Measurements from ENCODE around the gene ZXDB.
A peak's percentile ranks its signal among the peaks of the same experiment; 100 is the strongest.

ZXDB gene

DNA sequence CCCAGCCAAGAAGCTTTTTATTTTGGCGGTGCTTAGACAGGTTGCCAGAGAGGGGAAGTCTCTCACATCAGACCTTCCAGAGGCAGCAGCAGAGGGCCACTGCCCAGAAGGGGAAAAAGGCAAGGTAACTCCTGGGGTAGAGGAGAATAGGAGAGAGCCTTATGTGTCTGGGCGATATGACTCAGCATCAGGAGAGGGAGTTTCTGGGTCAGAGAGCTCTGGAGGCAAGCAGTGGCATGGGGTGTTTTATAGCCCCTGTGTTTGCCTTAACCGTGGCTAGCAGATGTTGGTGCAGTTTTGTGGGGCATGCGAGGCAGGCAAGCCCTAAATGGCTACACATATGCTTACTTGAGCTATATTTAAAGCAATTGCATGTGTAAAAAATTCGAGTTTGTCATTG, 8.3 kb upstream of the ZXDB start:
- H3K4me2 ChIP-seq (ENCODE audit: low read depth, low read length, poor library complexity, severe bottlenecking) = no peak overlapping the region
- no peak overlapping the region for H3K9ac ChIP-seq (ENCODE audit: low read depth, low read length, poor library complexity, severe bottlenecking)
- no peak overlapping the region for H2AFZ ChIP-seq (ENCODE audit: low read length)
- no peaks in the 10 kb centered on the region for H4K20me1 ChIP-seq (ENCODE audit: insufficient read depth, low read length, poor library complexity, severe bottlenecking)
- no peaks in the 10 kb centered on the region for H3K36me3 ChIP-seq (ENCODE audit: insufficient read depth, low read length)
- no peaks in the 10 kb centered on the region for H3K9me3 ChIP-seq (ENCODE audit: insufficient read depth, low read depth, low read length)
- H3K9me2 ChIP-seq (replicated peaks; ENCODE audit: low read depth, low read length) = no peaks in the 10 kb centered on the region
- H3K27me3 ChIP-seq (ENCODE audit: insufficient read depth, low read length, poor library complexity, severe bottlenecking) = no peaks in the 10 kb centered on the region
- no peaks in the 10 kb centered on the region for H3K79me2 ChIP-seq (ENCODE audit: insufficient read depth, low read length)
- H3K4me1 ChIP-seq (ENCODE audit: insufficient read depth, low read length, poor library complexity, severe bottlenecking) = no peaks in the 10 kb centered on the region
- H3K4me3 ChIP-seq (ENCODE audit: low read length, poor library complexity, severe bottlenecking) = no peak overlapping the region
- no peak for TF ChIP-seq EZH2phosphoT487 (IDR thresholded peaks at IDR 0.05; ENCODE audit: borderline replicate concordance)
- TF ChIP-seq, protein P1, sequence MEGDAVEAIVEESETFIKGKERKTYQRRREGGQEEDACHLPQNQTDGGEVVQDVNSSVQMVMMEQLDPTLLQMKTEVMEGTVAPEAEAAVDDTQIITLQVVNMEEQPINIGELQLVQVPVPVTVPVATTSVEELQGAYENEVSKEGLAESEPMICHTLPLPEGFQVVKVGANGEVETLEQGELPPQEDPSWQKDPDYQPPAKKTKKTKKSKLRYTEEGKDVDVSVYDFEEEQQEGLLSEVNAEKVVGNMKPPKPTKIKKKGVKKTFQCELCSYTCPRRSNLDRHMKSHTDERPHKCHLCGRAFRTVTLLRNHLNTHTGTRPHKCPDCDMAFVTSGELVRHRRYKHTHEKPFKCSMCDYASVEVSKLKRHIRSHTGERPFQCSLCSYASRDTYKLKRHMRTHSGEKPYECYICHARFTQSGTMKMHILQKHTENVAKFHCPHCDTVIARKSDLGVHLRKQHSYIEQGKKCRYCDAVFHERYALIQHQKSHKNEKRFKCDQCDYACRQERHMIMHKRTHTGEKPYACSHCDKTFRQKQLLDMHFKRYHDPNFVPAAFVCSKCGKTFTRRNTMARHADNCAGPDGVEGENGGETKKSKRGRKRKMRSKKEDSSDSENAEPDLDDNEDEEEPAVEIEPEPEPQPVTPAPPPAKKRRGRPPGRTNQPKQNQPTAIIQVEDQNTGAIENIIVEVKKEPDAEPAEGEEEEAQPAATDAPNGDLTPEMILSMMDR (conservative IDR thresholded peaks at IDR 0.05; ENCODE audit: low read length) = no peak
- H3F3A ChIP-seq (ENCODE audit: low read depth) = no peaks in the 10 kb centered on the region

GRCh38 chrX:57586360-57586759, 5.5 kb upstream of the ZXDB start:
- Histone ChIP-seq H3K36me3 (ENCODE audit: insufficient read depth, low read length) (no peaks in the 10 kb centered on the region), H3K27me3 (ENCODE audit: insufficient read depth, low read length, poor library complexity, severe bottlenecking) (no peaks in the 10 kb centered on the region), H3K9ac (ENCODE audit: low read depth, low read length, poor library complexity, severe bottlenecking) (no peak overlapping the region), H3K9me3 (ENCODE audit: insufficient read depth, low read depth, low read length) (no peaks in the 10 kb centered on the region), H2AFZ (ENCODE audit: low read length) (no peak overlapping the region), H3K4me2 (ENCODE audit: low read depth, low read length, poor library complexity, severe bottlenecking) (no peak overlapping the region), H3K79me2 (ENCODE audit: insufficient read depth, low read length) (no peaks in the 10 kb centered on the region), H3F3A (ENCODE audit: low read depth) (no peaks in the 10 kb centered on the region), H4K20me1 (ENCODE audit: insufficient read depth, low read length, poor library complexity, severe bottlenecking) (no peaks in the 10 kb centered on the region), H3K9me2 (replicated peaks; ENCODE audit: low read depth, low read length) (no peaks in the 10 kb centered on the region), H3K4me3 (ENCODE audit: low read length, poor library complexity, severe bottlenecking) (no peak overlapping the region), H3K4me1 (ENCODE audit: insufficient read depth, low read length, poor library complexity, severe bottlenecking) (no peaks in the 10 kb centered on the region)
- no peak for TF ChIP-seq EZH2phosphoT487 (IDR thresholded peaks at IDR 0.05; ENCODE audit: borderline replicate concordance)
- TF ChIP-seq, protein P1 (conservative IDR thresholded peaks at IDR 0.05; ENCODE audit: low read length) = no peak

- Histone ChIP-seq H3K9me2 (replicated peaks; ENCODE audit: low read depth, low read length) (no peaks in the 10 kb centered on the region), H3K4me3 (ENCODE audit: low read length, poor library complexity, severe bottlenecking) (no peak overlapping the region), H3K9ac (ENCODE audit: low read depth, low read length, poor library complexity, severe bottlenecking) (no peak overlapping the region), H3K4me2 (ENCODE audit: low read depth, low read length, poor library complexity, severe bottlenecking) (no peak overlapping the region), H4K20me1 (ENCODE audit: insufficient read depth, low read length, poor library complexity, severe bottlenecking) (no peaks in the 10 kb centered on the region), H2AFZ (ENCODE audit: low read length) (peak overlapping the region; percentile 64; the same call in 1 of the 2 replicates), H3K9me3 (ENCODE audit: insufficient read depth, low read depth, low read length) (no peaks in the 10 kb centered on the region), H3K4me1 (ENCODE audit: insufficient read depth, low read length, poor library complexity, severe bottlenecking) (peaks cover 3% of the 10 kb centered on the region), H3K79me2 (ENCODE audit: insufficient read depth, low read length) (no peaks in the 10 kb centered on the region), H3K36me3 (ENCODE audit: insufficient read depth, low read length) (no peaks in the 10 kb centered on the region), H3K27me3 (ENCODE audit: insufficient read depth, low read length, poor library complexity, severe bottlenecking) (no peaks in the 10 kb centered on the region), H3F3A (ENCODE audit: low read depth) (no peaks in the 10 kb centered on the region)
- no peak for TF ChIP-seq EZH2phosphoT487 (IDR thresholded peaks at IDR 0.05; ENCODE audit: borderline replicate concordance)
- TF ChIP-seq, protein P1 (conservative IDR thresholded peaks at IDR 0.05; ENCODE audit: low read length) = no peak
Observed at GRCh38 chrX:57587062-57587461, 4.7 kb upstream of the ZXDB start.
